Choroid plexus epithelial cell (primary cell): Measurements from ENCODE around the gene PHF20.

Experiments used
- DNase-seq: peaks from one replicate; pipeline ENCODE4 v3.0.0-alpha.2; 2010; ENCODE audit warnings: low read depth
- H3K4me3 ChIP-seq: 2 replicates; pipeline ENCODE4 v1.5.1; 2011; ENCODE audit warnings: low read depth, mild to moderate bottlenecking, control low read depth, low read length, moderate library complexity
- TF ChIP-seq, protein P1 (sequence below): conservative IDR thresholded peaks from 2 replicates; pipeline ENCODE4 v1.5.1; 2011; ENCODE audit warnings: low read depth, mild to moderate bottlenecking, control low read depth, inconsistent platforms, low read length, moderate library complexity

Gene PHF20

DNA sequence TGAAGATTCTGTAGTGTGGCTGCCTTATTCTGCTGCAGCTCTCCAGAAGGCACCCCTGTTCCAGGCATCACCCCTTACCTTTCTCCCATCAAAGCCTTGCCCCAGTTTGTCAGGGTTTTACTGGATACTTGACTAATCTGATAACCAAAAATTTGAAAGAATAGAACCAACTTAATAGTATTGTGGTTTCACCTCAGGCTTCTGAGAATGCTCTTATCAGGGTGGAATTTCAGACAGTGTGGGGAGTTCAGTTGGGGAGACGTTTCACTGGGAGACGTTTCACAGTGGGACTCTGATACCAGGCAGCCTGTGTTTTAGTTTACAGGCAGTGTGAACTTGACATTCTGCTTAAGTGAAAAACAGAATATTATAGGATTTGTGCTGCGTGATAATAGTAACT is 132.0 kb downstream of the PHF20 start:
- TF ChIP-seq, protein P1, sequence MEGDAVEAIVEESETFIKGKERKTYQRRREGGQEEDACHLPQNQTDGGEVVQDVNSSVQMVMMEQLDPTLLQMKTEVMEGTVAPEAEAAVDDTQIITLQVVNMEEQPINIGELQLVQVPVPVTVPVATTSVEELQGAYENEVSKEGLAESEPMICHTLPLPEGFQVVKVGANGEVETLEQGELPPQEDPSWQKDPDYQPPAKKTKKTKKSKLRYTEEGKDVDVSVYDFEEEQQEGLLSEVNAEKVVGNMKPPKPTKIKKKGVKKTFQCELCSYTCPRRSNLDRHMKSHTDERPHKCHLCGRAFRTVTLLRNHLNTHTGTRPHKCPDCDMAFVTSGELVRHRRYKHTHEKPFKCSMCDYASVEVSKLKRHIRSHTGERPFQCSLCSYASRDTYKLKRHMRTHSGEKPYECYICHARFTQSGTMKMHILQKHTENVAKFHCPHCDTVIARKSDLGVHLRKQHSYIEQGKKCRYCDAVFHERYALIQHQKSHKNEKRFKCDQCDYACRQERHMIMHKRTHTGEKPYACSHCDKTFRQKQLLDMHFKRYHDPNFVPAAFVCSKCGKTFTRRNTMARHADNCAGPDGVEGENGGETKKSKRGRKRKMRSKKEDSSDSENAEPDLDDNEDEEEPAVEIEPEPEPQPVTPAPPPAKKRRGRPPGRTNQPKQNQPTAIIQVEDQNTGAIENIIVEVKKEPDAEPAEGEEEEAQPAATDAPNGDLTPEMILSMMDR: no peak
- H3K4me3 ChIP-seq: no peak overlapping the region
- peak; percentile 54 for DNase-seq

DNA sequence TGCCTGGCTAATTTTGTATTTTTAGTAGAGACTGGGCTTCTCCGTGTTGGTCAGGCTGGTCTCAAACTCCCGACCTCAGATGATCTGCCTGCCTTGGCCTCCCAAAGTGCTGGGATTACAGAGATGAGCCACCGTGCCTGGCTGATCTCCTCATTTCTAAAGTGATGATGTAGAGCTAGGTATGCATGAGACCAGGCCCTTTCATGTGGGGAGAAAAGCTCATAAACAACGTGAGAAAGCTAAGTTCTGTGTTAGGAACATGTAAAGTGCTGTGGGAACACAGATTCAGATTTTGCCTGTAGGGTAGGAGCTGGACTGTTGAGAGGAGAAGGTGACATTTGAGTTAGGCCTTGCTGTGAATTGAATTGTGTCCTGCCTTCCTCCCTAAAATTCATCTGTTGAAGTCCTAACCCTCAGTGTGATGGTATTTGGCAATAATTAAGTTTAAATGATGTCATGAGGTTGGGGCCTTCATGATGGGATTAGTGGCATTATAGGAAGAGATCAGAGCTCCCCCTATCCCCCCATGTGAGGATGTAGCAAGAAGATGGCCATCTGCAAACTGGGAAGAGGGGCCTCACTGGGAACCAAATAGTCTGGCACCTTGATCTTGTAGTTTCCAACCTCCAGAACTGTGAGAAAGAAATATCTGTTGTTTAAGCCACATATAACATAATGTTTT is 133.3 kb downstream of the PHF20 start:
- no peak for DNase-seq
- TF ChIP-seq, protein P1: no peak
- H3K4me3 ChIP-seq: no peak overlapping the region

DNA sequence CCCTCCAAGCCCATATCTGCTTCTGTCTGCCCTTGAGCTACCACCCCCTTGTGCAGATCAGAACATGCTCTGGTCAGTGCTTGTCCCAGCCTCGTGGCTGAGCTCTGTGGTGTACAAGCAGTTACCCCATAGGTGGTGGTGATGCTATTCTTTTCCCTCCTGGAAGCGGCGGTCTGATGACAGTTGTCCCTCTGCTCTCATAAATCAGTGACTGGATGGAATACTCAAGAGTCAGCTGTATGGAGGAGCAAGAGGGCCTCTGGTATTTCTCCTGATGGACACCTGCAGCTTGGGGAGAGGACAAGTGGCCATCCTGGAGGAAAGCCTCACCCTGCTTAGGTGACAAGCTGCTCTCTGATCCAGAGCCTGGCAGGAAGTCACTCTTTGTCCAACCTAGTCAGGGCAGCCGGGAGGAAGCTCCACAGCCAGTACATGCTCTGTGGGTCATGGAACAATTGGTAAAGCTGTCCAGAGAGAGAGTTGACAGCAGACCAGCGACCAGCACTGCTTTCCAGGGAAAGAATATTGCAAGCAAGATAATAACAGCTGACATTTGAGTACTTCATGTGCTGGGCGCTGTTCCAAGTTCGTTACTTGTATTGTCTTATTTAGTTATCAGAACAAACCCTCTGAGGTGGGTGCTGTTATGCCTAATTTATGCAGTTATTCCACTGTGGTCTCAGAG is 135.3 kb downstream of the PHF20 start:
- H3K4me3 ChIP-seq: no peak overlapping the region
- TF ChIP-seq, protein P1: no peak
- no peak for DNase-seq

DNA sequence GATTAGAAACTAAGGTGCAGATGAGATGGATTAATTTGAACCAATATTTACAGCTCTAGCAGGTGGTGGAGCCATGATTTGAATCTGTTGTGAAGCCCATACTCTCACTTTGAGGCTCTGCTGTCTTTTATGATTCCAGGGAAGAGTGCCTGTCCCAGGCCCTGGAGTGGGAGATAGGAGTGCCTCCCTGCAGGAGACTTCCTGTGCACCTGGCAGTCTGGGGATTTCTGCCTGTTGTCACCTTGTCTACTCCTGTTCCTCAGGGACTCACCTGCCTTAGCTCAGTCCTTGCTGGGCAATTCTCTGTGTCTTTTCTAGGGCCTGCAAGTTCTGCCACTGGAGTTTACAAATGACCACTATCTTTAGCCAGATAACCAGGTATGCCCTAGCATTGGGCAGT is 136.2 kb downstream of the PHF20 start:
- no peak for DNase-seq
- no peak overlapping the region for H3K4me3 ChIP-seq
- TF ChIP-seq, protein P1: no peak

DNA sequence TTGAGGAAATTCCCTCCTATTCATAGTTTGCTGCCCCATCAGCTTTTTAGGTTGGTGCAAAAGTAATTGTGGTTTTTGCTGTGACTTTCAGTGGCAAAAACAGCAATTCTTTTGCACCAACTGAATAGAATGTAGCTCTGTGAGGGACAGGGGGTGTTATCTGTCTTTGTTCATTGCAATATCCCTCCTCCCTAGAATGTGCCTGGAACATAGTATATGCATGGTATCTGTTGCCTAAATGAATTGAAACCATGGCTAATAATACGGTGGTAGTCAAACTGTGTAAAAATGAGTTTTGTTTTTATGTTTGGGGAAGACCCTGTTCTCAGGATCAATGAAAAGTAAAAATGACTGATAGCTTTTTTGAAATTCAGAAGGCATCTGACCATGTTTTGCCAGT is 137.4 kb downstream of the PHF20 start:
- TF ChIP-seq, protein P1: no peak
- H3K4me3 ChIP-seq: no peak overlapping the region
- DNase-seq: no peak

DNA sequence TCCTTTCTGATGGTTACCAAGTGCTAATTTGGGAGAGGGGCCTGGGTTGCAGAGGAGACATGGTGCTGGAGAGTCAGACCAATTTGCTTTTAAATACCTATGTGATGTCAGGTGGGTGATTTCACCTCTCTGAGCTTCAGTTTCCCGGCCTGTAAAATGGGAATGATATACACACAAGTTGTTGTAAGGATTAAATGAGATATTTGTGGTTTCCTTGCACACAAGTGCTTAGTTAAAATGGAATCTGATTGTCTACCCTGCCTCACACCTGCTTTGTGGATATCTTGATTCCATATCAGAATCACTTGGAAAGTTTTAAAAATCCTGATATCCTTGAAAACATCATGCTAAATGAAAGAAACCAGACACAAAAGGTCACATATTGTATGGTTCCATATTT is 138.0 kb downstream of the PHF20 start:
- no peak overlapping the region for H3K4me3 ChIP-seq
- TF ChIP-seq, protein P1: no peak
- DNase-seq: no peak

DNA sequence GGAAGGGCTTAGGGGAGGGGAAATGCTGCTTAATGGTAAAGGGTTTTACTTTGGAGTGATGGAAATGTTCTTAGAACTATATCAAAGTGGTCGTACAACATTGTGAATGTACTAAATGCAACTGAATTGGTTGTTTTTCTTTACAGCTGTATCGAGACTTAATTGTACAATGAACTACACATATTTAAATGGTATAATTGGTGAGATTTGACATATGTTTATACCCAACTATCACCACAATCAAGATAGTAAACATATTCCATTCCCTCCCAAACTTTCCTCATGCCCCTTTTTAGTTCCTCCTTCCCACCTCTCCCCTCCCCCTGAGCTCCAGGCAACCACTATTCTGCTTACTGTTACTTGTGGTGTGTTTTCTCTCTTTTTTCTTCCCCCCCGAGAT is 138.4 kb downstream of the PHF20 start:
- H3K4me3 ChIP-seq: no peak overlapping the region
- TF ChIP-seq, protein P1: no peak
- DNase-seq: no peak
